Liver (tissue), 9 donors: ENCODE measurements around the gene BFSP2. TPM values are rescaled to one million over a fixed set of nuclear protein-coding genes. Genes with fewer than 3 reads are reported as not detected.
"Not testable (repeated sequence)": the region's sequence is repeated elsewhere in the genome, so short reads cannot be mapped to it uniquely, and the experiment has no call there.

ENCODE experiments used
- DNase-seq: peaks from one replicate; pipeline ENCODE4 v3.0.0-alpha.2; 2017; ENCODE audit warnings: low spot score
- H3K27ac ChIP-seq, 2 donors: one replicate each; pipeline ENCODE4 v1.7.0; 2013; ENCODE audit warnings: inconsistent platforms in 2 of 2, low read length in 2 of 2, control low read depth in 1 of 2, low read depth in 1 of 2, mild to moderate bottlenecking in 1 of 2
- H3K27me3 ChIP-seq, 4 donors: one replicate each; pipeline versions ENCODE4 v1.6.1 to v1.7.0; 2013; ENCODE audit warnings: low read length in 3 of 4, inconsistent platforms in 1 of 4, mild to moderate bottlenecking in 1 of 4, moderate library complexity in 1 of 4; ENCODE audit not compliant: control insufficient read depth in 4 of 4, insufficient read depth in 4 of 4
- H3K36me3 ChIP-seq, 4 donors: one replicate each; pipeline versions ENCODE4 v1.6.1 to v1.7.0; 2013; ENCODE audit warnings: low read length in 3 of 4, mild to moderate bottlenecking in 3 of 4, low read depth in 1 of 4, moderate library complexity in 1 of 4; ENCODE audit not compliant: control insufficient read depth in 4 of 4, insufficient read depth in 3 of 4
- H3K4me1 ChIP-seq, 4 donors: one replicate each; pipeline versions ENCODE4 v1.6.1 to v1.7.0; 2013; ENCODE audit warnings: low read length in 3 of 4, mild to moderate bottlenecking in 3 of 4, moderate library complexity in 1 of 4; ENCODE audit not compliant: control insufficient read depth in 4 of 4, insufficient read depth in 4 of 4
- H3K4me3 ChIP-seq, 3 donors: one replicate each; pipeline versions ENCODE4 v1.6.1 to v1.7.0; 2013; ENCODE audit warnings: low read length in 3 of 3, control low read depth in 1 of 3, low read depth in 1 of 3, mild to moderate bottlenecking in 1 of 3
- H3K9ac ChIP-seq, 2 donors: one replicate each; pipeline ENCODE4 v1.7.0; 2013; ENCODE audit warnings: low read length in 2 of 2, mild to moderate bottlenecking in 2 of 2, moderate library complexity in 2 of 2, control low read depth in 1 of 2, low read depth in 1 of 2
- H3K9me3 ChIP-seq, 4 donors: one replicate each; pipeline versions ENCODE4 v1.6.1 to v1.7.0; 2013; ENCODE audit warnings: low read length in 3 of 4; ENCODE audit not compliant: control insufficient read depth in 4 of 4
- EGR1 ChIP-seq, 2 donors: IDR thresholded peaks; 2 replicates each; pipeline ENCODE4 v1.6.1; 2016 to 2018; ENCODE audit warnings: antibody characterized with exemption in 2 of 2, low read depth in 2 of 2
- FOXA1 ChIP-seq: IDR thresholded peaks from 2 replicates; pipeline ENCODE4 v1.6.1; 2016; ENCODE audit warnings: antibody characterized with exemption
- GABPA ChIP-seq, 2 donors: IDR thresholded peaks in 1 of 2; conservative IDR thresholded peaks in 1 of 2; 2 replicates each; pipeline ENCODE4 v1.6.1; 2016; ENCODE audit warnings: antibody characterized with exemption in 2 of 2, mild to moderate bottlenecking in 1 of 2, moderate library complexity in 1 of 2
- HNF4A ChIP-seq, 2 donors: conservative IDR thresholded peaks; 2 replicates each; pipeline ENCODE4 v1.6.1; 2016; ENCODE audit warnings: antibody characterized with exemption in 2 of 2, mild to moderate bottlenecking in 2 of 2
- JUND ChIP-seq, 2 donors: IDR thresholded peaks; 2 replicates each; pipeline ENCODE4 v1.6.1; 2016; ENCODE audit warnings: antibody characterized with exemption in 2 of 2
- NR2F2 ChIP-seq: IDR thresholded peaks from 2 replicates; pipeline ENCODE4 v1.6.1; 2016; ENCODE audit warnings: antibody characterized with exemption
- RAD21 ChIP-seq, 2 donors: IDR thresholded peaks; 2 replicates each; pipeline ENCODE4 v1.6.1; 2016; ENCODE audit warnings: antibody characterized with exemption in 2 of 2, mild to moderate bottlenecking in 2 of 2
- RXRA ChIP-seq, 2 donors: IDR thresholded peaks; 2 replicates each; pipeline ENCODE4 v1.6.1; 2017 to 2018; ENCODE audit warnings: antibody characterized with exemption in 2 of 2, mild to moderate bottlenecking in 1 of 2
- SP1 ChIP-seq: IDR thresholded peaks from 2 replicates; pipeline ENCODE4 v1.6.1; 2018; ENCODE audit warnings: antibody characterized with exemption, mild to moderate bottlenecking
- TAF1 ChIP-seq: conservative IDR thresholded peaks from 2 replicates; pipeline ENCODE4 v1.6.1; 2016; ENCODE audit warnings: antibody characterized with exemption, mild to moderate bottlenecking
- YY1 ChIP-seq: IDR thresholded peaks from 2 replicates; pipeline ENCODE4 v1.6.1; 2016; ENCODE audit warnings: antibody characterized with exemption, mild to moderate bottlenecking
- WGBS: extraction: QIAGEN DNeasy Blood & Tissue Kit; methylation state at CpG from one replicate; pipeline ENCODE4 v1.1.7; 2013; 5-methylcytosine and 5-hydroxymethylcytosine counted together
- polyA plus RNA-seq, 2 donors: library from polyadenylated mRNA; stranded (reverse) in 1 of 2; unstranded in 1 of 2; fragments of 200-250 nt in 1 of 2; fragments of >200 nt in 1 of 2; fragmentation: Nextera tagmentation in 1 of 2; extraction: Ambion mirVana in 1 of 2; gene quantifications; one replicate each; pipeline versions ENCODE4 v1.2.1 to v1.2.3, GENCODE V29; 2013 to 2015
- total RNA-seq, 2 donors: library from RNA; depleted of rRNA; stranded (reverse); fragments of >200 nt; gene quantifications; one replicate each; pipeline ENCODE4 v1.2.3, GENCODE V29; 2014
- TF ChIP-seq, protein P1 (sequence below): fragments of 150-350 bp; IDR thresholded peaks from 2 replicates; pipeline ENCODE4 v1.5.1; 2017; ENCODE audit warnings: improper control_type of control experiment, low read depth, low read length; ENCODE audit not compliant: missing input control
- TF ChIP-seq, protein P2 (sequence below): IDR thresholded peaks from 2 replicates; pipeline ENCODE4 v1.6.1; 2016; ENCODE audit warnings: antibody characterized with exemption
- TF ChIP-seq, protein P3 (sequence below): IDR thresholded peaks from 2 replicates; pipeline ENCODE4 v1.6.1; 2016; ENCODE audit warnings: antibody characterized with exemption
- TF ChIP-seq, protein P4 (sequence below): IDR thresholded peaks from 2 replicates; pipeline ENCODE4 v1.6.1; 2016; ENCODE audit warnings: antibody characterized with exemption, mild to moderate bottlenecking
- donor health status: healthy.
- donor health status: healthy.
- donor health status: healthy.
- donor health status: healthy.
- donor health status: healthy.

The BFSP2 gene
- total and polyA plus RNA-seq, 4 donors = 0.42 TPM; not detected in 3

DNA sequence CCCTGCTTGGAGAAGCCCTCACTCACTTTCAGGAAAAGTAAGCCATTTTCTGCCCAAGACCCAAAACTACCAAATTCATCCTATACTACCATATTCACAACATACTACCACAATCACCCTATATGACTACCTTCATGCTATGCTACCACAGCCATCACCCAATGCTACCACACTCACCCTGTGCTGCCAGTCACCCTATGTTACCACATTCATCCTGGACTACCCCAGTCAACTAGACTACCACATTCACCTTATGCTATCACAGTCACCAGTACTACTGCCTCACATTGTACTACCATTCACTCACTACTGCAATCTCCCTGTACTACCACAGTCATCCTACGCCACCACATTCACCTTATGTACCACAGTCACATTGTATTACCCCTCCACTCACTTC lies 115.3 kb downstream of the BFSP2 start:
- no peaks in the 10 kb centered on the region for H3K36me3 ChIP-seq
- no peaks in the 10 kb centered on the region for H3K9me3 ChIP-seq
- H3K9ac ChIP-seq = no peak overlapping the region
- no peak overlapping the region for H3K27ac ChIP-seq
- no peaks in the 10 kb centered on the region for H3K27me3 ChIP-seq
- no peak overlapping the region for H3K4me3 ChIP-seq
- 98% methylated on average over 1 of the region's 1 CpG for WGBS
- DNase-seq = no peak
- peaks cover 0 to 1% (median 0%) of the 10 kb centered on the region in 4 donors for H3K4me1 ChIP-seq
- TF ChIP-seq RXRA (IDR thresholded peaks at IDR 0.05) = no peak
- TF ChIP-seq, protein P1, sequence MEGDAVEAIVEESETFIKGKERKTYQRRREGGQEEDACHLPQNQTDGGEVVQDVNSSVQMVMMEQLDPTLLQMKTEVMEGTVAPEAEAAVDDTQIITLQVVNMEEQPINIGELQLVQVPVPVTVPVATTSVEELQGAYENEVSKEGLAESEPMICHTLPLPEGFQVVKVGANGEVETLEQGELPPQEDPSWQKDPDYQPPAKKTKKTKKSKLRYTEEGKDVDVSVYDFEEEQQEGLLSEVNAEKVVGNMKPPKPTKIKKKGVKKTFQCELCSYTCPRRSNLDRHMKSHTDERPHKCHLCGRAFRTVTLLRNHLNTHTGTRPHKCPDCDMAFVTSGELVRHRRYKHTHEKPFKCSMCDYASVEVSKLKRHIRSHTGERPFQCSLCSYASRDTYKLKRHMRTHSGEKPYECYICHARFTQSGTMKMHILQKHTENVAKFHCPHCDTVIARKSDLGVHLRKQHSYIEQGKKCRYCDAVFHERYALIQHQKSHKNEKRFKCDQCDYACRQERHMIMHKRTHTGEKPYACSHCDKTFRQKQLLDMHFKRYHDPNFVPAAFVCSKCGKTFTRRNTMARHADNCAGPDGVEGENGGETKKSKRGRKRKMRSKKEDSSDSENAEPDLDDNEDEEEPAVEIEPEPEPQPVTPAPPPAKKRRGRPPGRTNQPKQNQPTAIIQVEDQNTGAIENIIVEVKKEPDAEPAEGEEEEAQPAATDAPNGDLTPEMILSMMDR = no peak
- TF ChIP-seq FOXA1 = no peak
- TF ChIP-seq, protein P2, sequence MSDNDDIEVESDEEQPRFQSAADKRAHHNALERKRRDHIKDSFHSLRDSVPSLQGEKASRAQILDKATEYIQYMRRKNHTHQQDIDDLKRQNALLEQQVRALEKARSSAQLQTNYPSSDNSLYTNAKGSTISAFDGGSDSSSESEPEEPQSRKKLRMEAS = no peak
- TF ChIP-seq, protein P3, sequence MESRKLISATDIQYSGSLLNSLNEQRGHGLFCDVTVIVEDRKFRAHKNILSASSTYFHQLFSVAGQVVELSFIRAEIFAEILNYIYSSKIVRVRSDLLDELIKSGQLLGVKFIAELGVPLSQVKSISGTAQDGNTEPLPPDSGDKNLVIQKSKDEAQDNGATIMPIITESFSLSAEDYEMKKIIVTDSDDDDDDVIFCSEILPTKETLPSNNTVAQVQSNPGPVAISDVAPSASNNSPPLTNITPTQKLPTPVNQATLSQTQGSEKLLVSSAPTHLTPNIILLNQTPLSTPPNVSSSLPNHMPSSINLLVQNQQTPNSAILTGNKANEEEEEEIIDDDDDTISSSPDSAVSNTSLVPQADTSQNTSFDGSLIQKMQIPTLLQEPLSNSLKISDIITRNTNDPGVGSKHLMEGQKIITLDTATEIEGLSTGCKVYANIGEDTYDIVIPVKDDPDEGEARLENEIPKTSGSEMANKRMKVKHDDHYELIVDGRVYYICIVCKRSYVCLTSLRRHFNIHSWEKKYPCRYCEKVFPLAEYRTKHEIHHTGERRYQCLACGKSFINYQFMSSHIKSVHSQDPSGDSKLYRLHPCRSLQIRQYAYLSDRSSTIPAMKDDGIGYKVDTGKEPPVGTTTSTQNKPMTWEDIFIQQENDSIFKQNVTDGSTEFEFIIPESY = no peak
- TF ChIP-seq, protein P4, sequence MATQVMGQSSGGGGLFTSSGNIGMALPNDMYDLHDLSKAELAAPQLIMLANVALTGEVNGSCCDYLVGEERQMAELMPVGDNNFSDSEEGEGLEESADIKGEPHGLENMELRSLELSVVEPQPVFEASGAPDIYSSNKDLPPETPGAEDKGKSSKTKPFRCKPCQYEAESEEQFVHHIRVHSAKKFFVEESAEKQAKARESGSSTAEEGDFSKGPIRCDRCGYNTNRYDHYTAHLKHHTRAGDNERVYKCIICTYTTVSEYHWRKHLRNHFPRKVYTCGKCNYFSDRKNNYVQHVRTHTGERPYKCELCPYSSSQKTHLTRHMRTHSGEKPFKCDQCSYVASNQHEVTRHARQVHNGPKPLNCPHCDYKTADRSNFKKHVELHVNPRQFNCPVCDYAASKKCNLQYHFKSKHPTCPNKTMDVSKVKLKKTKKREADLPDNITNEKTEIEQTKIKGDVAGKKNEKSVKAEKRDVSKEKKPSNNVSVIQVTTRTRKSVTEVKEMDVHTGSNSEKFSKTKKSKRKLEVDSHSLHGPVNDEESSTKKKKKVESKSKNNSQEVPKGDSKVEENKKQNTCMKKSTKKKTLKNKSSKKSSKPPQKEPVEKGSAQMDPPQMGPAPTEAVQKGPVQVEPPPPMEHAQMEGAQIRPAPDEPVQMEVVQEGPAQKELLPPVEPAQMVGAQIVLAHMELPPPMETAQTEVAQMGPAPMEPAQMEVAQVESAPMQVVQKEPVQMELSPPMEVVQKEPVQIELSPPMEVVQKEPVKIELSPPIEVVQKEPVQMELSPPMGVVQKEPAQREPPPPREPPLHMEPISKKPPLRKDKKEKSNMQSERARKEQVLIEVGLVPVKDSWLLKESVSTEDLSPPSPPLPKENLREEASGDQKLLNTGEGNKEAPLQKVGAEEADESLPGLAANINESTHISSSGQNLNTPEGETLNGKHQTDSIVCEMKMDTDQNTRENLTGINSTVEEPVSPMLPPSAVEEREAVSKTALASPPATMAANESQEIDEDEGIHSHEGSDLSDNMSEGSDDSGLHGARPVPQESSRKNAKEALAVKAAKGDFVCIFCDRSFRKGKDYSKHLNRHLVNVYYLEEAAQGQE = no peak
- no peak for TF ChIP-seq EGR1 (IDR thresholded peaks at IDR 0.05; ENCODE audit: low read depth in 2 of 2)
- TF ChIP-seq HNF4A (conservative IDR thresholded peaks at IDR 0.05) = no peak
- TF ChIP-seq JUND (IDR thresholded peaks at IDR 0.05) = no peak
- no peak for TF ChIP-seq TAF1
- no peak for TF ChIP-seq SP1
- no peak for TF ChIP-seq GABPA (IDR thresholded peaks at IDR 0.05 in 1 of 2, conservative IDR thresholded peaks at IDR 0.05 in 1 of 2)
- TF ChIP-seq YY1 = no peak
- TF ChIP-seq RAD21 (IDR thresholded peaks at IDR 0.05) = no peak
- TF ChIP-seq NR2F2 = no peak

DNA sequence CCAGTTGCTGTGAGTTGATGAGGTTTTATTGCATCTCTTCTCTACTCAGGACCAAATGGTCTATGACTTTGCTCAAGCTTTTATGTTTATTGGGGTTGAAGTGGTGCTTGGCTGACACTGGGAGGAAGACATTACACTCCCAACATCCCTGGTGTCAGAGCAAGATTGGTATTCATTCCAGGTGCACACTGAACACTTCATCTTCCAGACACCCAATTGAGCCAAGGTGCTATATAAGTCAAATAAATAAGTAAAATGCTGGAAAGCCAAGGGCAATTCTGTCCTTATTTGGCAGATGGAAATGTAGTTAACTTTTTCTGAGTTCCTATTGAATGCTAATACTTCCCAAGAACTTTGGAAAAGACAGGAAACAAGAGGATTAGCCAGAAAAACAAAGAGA lies 120.4 kb downstream of the BFSP2 start:
- TF ChIP-seq SP1 (no peak), RXRA (IDR thresholded peaks at IDR 0.05) (no peak)
- no peak overlapping the region for H3K4me3 ChIP-seq
- no peaks in the 10 kb centered on the region for H3K27me3 ChIP-seq
- no peaks in the 10 kb centered on the region for H3K9me3 ChIP-seq
- no peaks in the 10 kb centered on the region for H3K36me3 ChIP-seq
- peaks cover 0 to 4% (median 0%) of the 10 kb centered on the region in 4 donors for H3K4me1 ChIP-seq
- no peak for DNase-seq
- no peak overlapping the region for H3K27ac ChIP-seq
- H3K9ac ChIP-seq = no peak overlapping the region

DNA sequence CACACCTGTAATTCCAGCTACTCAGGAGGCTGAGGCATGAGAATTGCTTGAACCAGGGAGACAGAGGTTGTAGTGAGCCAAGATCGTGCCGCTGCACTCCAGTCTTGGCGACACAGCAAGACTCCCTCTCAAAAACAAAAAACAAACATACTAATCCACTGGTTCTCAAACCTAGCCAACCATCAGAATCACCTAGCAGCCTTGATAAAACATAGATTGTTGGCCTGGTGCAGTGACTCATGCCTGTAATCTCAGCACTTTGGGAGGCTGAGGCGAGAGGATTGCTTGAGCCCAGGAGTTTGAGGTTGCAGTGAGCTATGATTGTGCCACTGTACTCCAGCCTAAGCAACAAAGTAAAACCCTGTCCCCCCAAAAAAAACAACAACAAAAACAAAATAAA lies 121.1 kb downstream of the BFSP2 start:
- H3K27me3 ChIP-seq, DNase-seq, H3K4me1 ChIP-seq, H3K9me3 ChIP-seq, H3K27ac ChIP-seq, H3K9ac ChIP-seq, H3K4me3 ChIP-seq, H3K36me3 ChIP-seq: not testable (repeated sequence)
- 97% methylated on average over 4 of the region's 4 CpGs for WGBS
